A549 (cell line): ENCODE results near the gene SLC6A4. TPM values are rescaled to one million over a fixed set of nuclear protein-coding genes. Genes with fewer than 3 reads are reported as not detected.

Experiments
- ATAC-seq, 2 experiments: fragments of 200-7000 bp in 1 of 2; fragments of >200 bp in 1 of 2; cut with Nextera tagmentation in 1 of 2; cut with Tn5 transposase in 1 of 2; 3 replicates each; pipeline versions ENCODE4 v1.8.0 to v1.9.1; 2018 to 2020; ENCODE audit warnings: mild to moderate bottlenecking in 1 of 2, moderate library complexity in 1 of 2
- CTCF ChIA-PET: fragments of 300-600 bp; sonication (Branson Sonifier 250); formaldehyde crosslinking; extraction: SDS; loops from one replicate; lab custom pipeline; 2021; ENCODE audit warnings: antibody characterized with exemption, inconsistent platforms; lab: Yijun Ruan, JAX
- POLR2A ChIA-PET: fragments of 350-600 bp; formaldehyde crosslinking; extraction: SDS; loops from one replicate; lab custom pipeline; 2021; ENCODE audit warnings: antibody characterized with exemption, inconsistent platforms; lab: Yijun Ruan, JAX
- DNase-seq, 2 experiments: peaks; one replicate each; pipeline versions ENCODE4 v3.0.0 to v3.0.0-alpha.2; 2011 to 2016; ENCODE audit warnings: low read depth in 1 of 2, low spot score in 1 of 2
- FAIRE-seq: peaks from 2 replicates; lab custom pipeline; 2011; peaks lifted over from hg19 to GRCh38; lab: Jason Lieb, UNC
- H3K27ac ChIP-seq, 2 experiments: fragments of >200 bp; sonication (Bioruptor Twin); formaldehyde crosslinking; 3 replicates each; pipeline ENCODE4 v1.5.1; 2016 to 2017
- H3K4me1 ChIP-seq: fragments of >200 bp; sonication (Bioruptor Twin); formaldehyde crosslinking; 3 replicates; pipeline ENCODE4 v1.6.1; 2016
- H3K4me2 ChIP-seq: fragments of >200 bp; sonication (Bioruptor Twin); formaldehyde crosslinking; 3 replicates; pipeline ENCODE4 v1.6.1; 2016
- H3K4me3 ChIP-seq: fragments of >200 bp; sonication (Bioruptor Twin); formaldehyde crosslinking; 3 replicates; pipeline ENCODE4 v1.5.1; 2016
- H3K9me3 ChIP-seq: fragments of >200 bp; sonication (Bioruptor Twin); formaldehyde crosslinking; 3 replicates; pipeline ENCODE4 v1.6.1; 2016
- ATOH8 ChIP-seq: fragments of 250-450 bp; sonication (Bioruptor Pico); IDR thresholded peaks from 2 replicates; pipeline ENCODE4 v1.5.0; 2020; ENCODE audit warnings: low read depth, mild to moderate bottlenecking, moderate library complexity
- BCL3 ChIP-seq: fragments of >200 bp; sonication (Bioruptor Twin); formaldehyde crosslinking; IDR thresholded peaks from 3 replicates; pipeline ENCODE4 v1.6.1; 2016
- BHLHE40 ChIP-seq: IDR thresholded peaks from 2 replicates; pipeline ENCODE4 v1.6.1; 2012; ENCODE audit warnings: low read depth, low read length, inconsistent platforms
- CBX8 ChIP-seq: fragments of 200-600 bp; sonication (generic); IDR thresholded peaks from 2 replicates; pipeline ENCODE4 v1.6.1; 2016
- CHD4 ChIP-seq: fragments of 200-600 bp; sonication (generic); IDR thresholded peaks from 2 replicates; pipeline ENCODE4 v1.6.1; 2016; ENCODE audit warnings: antibody characterized with exemption, mild to moderate bottlenecking, borderline replicate concordance
- EHF ChIP-seq: fragments of 250-450 bp; sonication (Bioruptor Pico); IDR thresholded peaks from 2 replicates; pipeline ENCODE4 v1.5.0; 2020; ENCODE audit warnings: mild to moderate bottlenecking
- FOXS1 ChIP-seq: fragments of 250-450 bp; sonication (Bioruptor Pico); IDR thresholded peaks from 2 replicates; pipeline ENCODE4 v1.5.0; 2020; ENCODE audit warnings: mild to moderate bottlenecking, moderate library complexity
- HDAC2 ChIP-seq: fragments of 200-600 bp; sonication (generic); IDR thresholded peaks from 2 replicates; pipeline ENCODE4 v1.6.1; 2016
- HES2 ChIP-seq: fragments of >200 bp; sonication (Bioruptor Twin); formaldehyde crosslinking; IDR thresholded peaks from 2 replicates; pipeline ENCODE4 v1.6.1; 2016
- HEYL ChIP-seq: fragments of 250-450 bp; sonication (Bioruptor Pico); IDR thresholded peaks from 2 replicates; pipeline ENCODE4 v1.8.0; 2021; ENCODE audit warnings: mild to moderate bottlenecking, moderate library complexity
- HOXB13 ChIP-seq: fragments of 250-450 bp; sonication (Bioruptor Pico); IDR thresholded peaks from 2 replicates; pipeline ENCODE4 v1.5.0; 2020; ENCODE audit warnings: low read depth, mild to moderate bottlenecking, moderate library complexity
- JUNB ChIP-seq: fragments of >200 bp; sonication (Bioruptor Twin); formaldehyde crosslinking; IDR thresholded peaks from 2 replicates; pipeline ENCODE4 v1.6.1; 2016
- KDM1A ChIP-seq: fragments of 200-600 bp; sonication (generic); IDR thresholded peaks from 2 replicates; pipeline ENCODE4 v1.6.1; 2016; ENCODE audit warnings: low read depth, mild to moderate bottlenecking
- KDM5A ChIP-seq: fragments of 200-600 bp; sonication (generic); IDR thresholded peaks from 2 replicates; pipeline ENCODE4 v1.6.1; 2016; ENCODE audit warnings: antibody characterized with exemption, mild to moderate bottlenecking
- MAX ChIP-seq: IDR thresholded peaks from 2 replicates; pipeline ENCODE4 v1.6.1; 2012
- MAZ ChIP-seq: fragments of 150-350 bp; IDR thresholded peaks from 2 replicates; pipeline ENCODE4 v1.6.1; 2014; ENCODE audit warnings: antibody characterized with exemption, low read depth, low read length, borderline replicate concordance
- MYC ChIP-seq: IDR thresholded peaks from 2 replicates; pipeline ENCODE4 v1.6.1; 2012; ENCODE audit warnings: mild to moderate bottlenecking, inconsistent platforms, low read length, improper control_type of control experiment, borderline replicate concordance
- NFE2L2 ChIP-seq: fragments of 150-350 bp; conservative IDR thresholded peaks from 2 replicates; pipeline ENCODE4 v1.6.1; 2014; ENCODE audit warnings: low read length
- NR3C1 ChIP-seq: fragments of >200 bp; sonication (Bioruptor Twin); formaldehyde crosslinking; IDR thresholded peaks from 3 replicates; pipeline ENCODE4 v1.6.1; 2017
- RAD21 ChIP-seq, 2 experiments: fragments of >200 bp in 1 of 2; sonication (Bioruptor Twin) in 1 of 2; formaldehyde crosslinking in 1 of 2; IDR thresholded peaks in 1 of 2; conservative IDR thresholded peaks in 1 of 2; 2 replicates in 1 of 2; 3 replicates in 1 of 2; pipeline ENCODE4 v1.6.1; 2012 to 2018; ENCODE audit warnings: inconsistent platforms in 1 of 2
- RCOR1 ChIP-seq: fragments of 150-350 bp; IDR thresholded peaks from 2 replicates; pipeline ENCODE4 v1.6.1; 2014; ENCODE audit warnings: antibody characterized with exemption, low read length, low read depth
- SMC3 ChIP-seq: fragments of >200 bp; sonication (Bioruptor Twin); formaldehyde crosslinking; IDR thresholded peaks from 3 replicates; pipeline ENCODE4 v1.6.1; 2018; ENCODE audit warnings: inconsistent platforms
- SREBF2 ChIP-seq: fragments of 450-650 bp; IDR thresholded peaks from 2 replicates; pipeline ENCODE4 v1.6.1; 2014; ENCODE audit warnings: mild to moderate bottlenecking, moderate library complexity
- TFCP2L1 ChIP-seq: fragments of 250-450 bp; sonication (Bioruptor Pico); IDR thresholded peaks from 2 replicates; pipeline ENCODE4 v1.5.0; 2021; ENCODE audit warnings: mild to moderate bottlenecking
- TP53 ChIP-seq: fragments of 250-450 bp; sonication (Bioruptor Pico); IDR thresholded peaks from 2 replicates; pipeline ENCODE4 v1.5.0; 2021; ENCODE audit warnings: mild to moderate bottlenecking, moderate library complexity
- USF2 ChIP-seq: fragments of 450-650 bp; IDR thresholded peaks from 2 replicates; pipeline ENCODE4 v1.6.1; 2014; ENCODE audit warnings: antibody characterized with exemption
- ZC3H11A ChIP-seq: fragments of 450-650 bp; IDR thresholded peaks from 2 replicates; pipeline ENCODE4 v1.6.1; 2014; ENCODE audit warnings: antibody characterized with exemption, mild to moderate bottlenecking
- ZFP36 ChIP-seq: fragments of 450-650 bp; IDR thresholded peaks from 2 replicates; pipeline ENCODE4 v1.6.1; 2014; ENCODE audit warnings: borderline replicate concordance; ENCODE audit not compliant: partially characterized antibody
- WGBS: methylation state at CpG from one replicate; pipeline ENCODE4 v1.1.6; 2017; ENCODE audit errors: missing lambda C conversion rate; 5-methylcytosine and 5-hydroxymethylcytosine counted together
- polyA plus RNA-seq, 4 experiments: library from polyadenylated mRNA; depleted of rRNA in 3 of 4; stranded (reverse); fragments of >200 nt; fragmentation: RNase III in 1 of 4; extraction: RNeasy Plus Mini Kit Qiagen cat#74134 plus additional on column Dnase treatment in 1 of 4; gene quantifications; 2 replicates in 3 of 4; 3 replicates in 1 of 4; pipeline ENCODE4 v1.2.3, GENCODE V29; 2011 to 2017

SLC6A4 gene
- polyA plus RNA-seq, 2 of the 4 experiments (the other 2 are of a cell fraction) = 0.12 TPM; not detected in 1

GRCh38 chr17:30249460-30249859 lies 14.0 kb upstream of the SLC6A4 start:
- no peak for DNase-seq
- ChIA-PET CTCF (interaction anchor here (1.0 to 2.3 kb wide), 5 partner anchors 12 to 156 kb away, joined by 3 to 10 read pairs (median 5); no protein-coding TSS in a partner anchor), POLR2A (no interaction called here)
- Histone ChIP-seq H3K4me2 (no peak overlapping the region), H3K9me3 (no peaks in the 10 kb centered on the region), H3K4me1 (no peaks in the 10 kb centered on the region), H3K4me3 (no peak overlapping the region), H3K27ac (no peak overlapping the region)
- TF ChIP-seq BCL3 (no peak), RAD21 (conservative IDR thresholded peaks at IDR 0.05 in 1 of 2, IDR thresholded peaks at IDR 0.05 in 1 of 2) (no peak), ATOH8 (CRISPR knock-in tag) (no peak), HOXB13 (no peak), ZC3H11A (no peak), MAZ (no peak), CHD4 (no peak), TP53 (no peak), KDM5A (no peak), NFE2L2 (no peak), HDAC2 (no peak), KDM1A (no peak), JUNB (no peak), MAX (no peak), RCOR1 (no peak), FOXS1 (CRISPR knock-in tag) (no peak), ZFP36 (no peak), TFCP2L1 (CRISPR knock-in tag) (no peak), USF2 (no peak), MYC (no peak)
- ATAC-seq = no peak
- whole genome bisulfite sequencing = 93% methylated on average over 5 of the region's 5 CpGs
- FAIRE-seq = no peak

- WGBS = 93% methylated on average over 2 of the region's 2 CpGs
- no peaks in the 10 kb centered on the region for H3K9me3 ChIP-seq
- no peak overlapping the region for H3K4me3 ChIP-seq
- DNase-seq (no peak), ATAC-seq (no peak), FAIRE-seq (no peak)
- TF ChIP-seq HES2 (no peak), SREBF2 (no peak), SMC3 (no peak), ZFP36 (no peak), TFCP2L1 (CRISPR knock-in tag) (no peak), HEYL (no peak), FOXS1 (CRISPR knock-in tag) (no peak), CBX8 (no peak), HOXB13 (no peak), EHF (no peak), BHLHE40 (no peak), NR3C1 (no peak), KDM5A (no peak), ATOH8 (CRISPR knock-in tag) (no peak)
- H3K27ac ChIP-seq = no peak overlapping the region
- no peak overlapping the region for H3K4me2 ChIP-seq
- ChIA-PET POLR2A (no interaction called here), CTCF (interaction anchor here (0.8 to 2.3 kb wide), 5 partner anchors 10 to 145 kb away, joined by 3 to 10 read pairs (median 5); no protein-coding TSS in a partner anchor)
- H3K4me1 ChIP-seq = no peaks in the 10 kb centered on the region
Measured at GRCh38 chr17:30248786-30249185, 13.3 kb upstream of the SLC6A4 start.
